HepG2 (cell line): ENCODE results near the gene ITPR1. TPM values are rescaled to one million over a fixed set of nuclear protein-coding genes. Genes with fewer than 3 reads are reported as not detected.

Source experiments
- ATAC-seq: fragments of 200-7000 bp; cut with Tn5 transposase; 3 replicates; pipeline ENCODE4 v1.9.1; 2020; ENCODE audit warnings: mild to moderate bottlenecking, moderate library complexity
- BruUV-seq: library from RNA; stranded (reverse); fragments of 400-500 nt; replicated peaks from 2 replicates; lab custom pipeline; 2021; lab: Mats Ljungman, UMichigan
- CTCF ChIA-PET: fragments of 300-600 bp; formaldehyde crosslinking; extraction: SDS; loops from one replicate; lab custom pipeline; 2021; ENCODE audit warnings: low total read pairs, inconsistent platforms, low intra/inter-chr PET ratio; lab: Yijun Ruan, JAX
- POLR2A ChIA-PET: fragments of 350-600 bp; sonication (Branson Sonifier 250); formaldehyde crosslinking; loops from one replicate; lab custom pipeline; 2020; ENCODE audit warnings: antibody characterized with exemption, inconsistent platforms; lab: Yijun Ruan, JAX
- DNase-seq: peaks from one replicate; pipeline ENCODE4 v3.0.0-alpha.2; 2015; ENCODE audit warnings: low spot score
- FAIRE-seq: peaks from 3 replicates; lab custom pipeline; 2011; peaks lifted over from hg19 to GRCh38; lab: Jason Lieb, UNC
- H2AFZ ChIP-seq: one replicate; pipeline ENCODE4 v1.6.1; 2011; ENCODE audit warnings: low read length, inconsistent platforms
- H3K27ac ChIP-seq: fragments of 300-600 bp; 3 replicates; pipeline ENCODE4 v1.8.0; 2011; ENCODE audit warnings: mixed run types, mild to moderate bottlenecking, mixed read lengths, low read length, inconsistent platforms; ENCODE audit not compliant: insufficient read depth; ENCODE audit errors: extremely low read length
- H3K27me3 ChIP-seq, 2 experiments: fragments of 200-600 bp in 1 of 2; 2 replicates in 1 of 2; 3 replicates in 1 of 2; pipeline versions ENCODE4 v1.6.0 to v1.8.0; 2011; ENCODE audit warnings: low read length in 2 of 2, mild to moderate bottlenecking in 2 of 2, moderate library complexity in 2 of 2, inconsistent platforms in 1 of 2; ENCODE audit not compliant: insufficient read depth in 2 of 2, control insufficient read depth in 1 of 2
- H3K36me3 ChIP-seq, 2 experiments: fragments of 200-600 bp in 1 of 2; replicated peaks in 1 of 2; 2 replicates in 1 of 2; 3 replicates in 1 of 2; pipeline versions ENCODE4 v1.5.1 to v1.8.0; 2011; ENCODE audit warnings: low read length in 2 of 2, inconsistent platforms in 1 of 2; ENCODE audit not compliant: insufficient read depth in 2 of 2, control insufficient read depth in 1 of 2
- H3K4me1 ChIP-seq: 2 replicates; pipeline ENCODE4 v1.5.1; 2012; ENCODE audit warnings: low read length, inconsistent platforms; ENCODE audit not compliant: insufficient read depth
- H3K4me2 ChIP-seq: 2 replicates; pipeline ENCODE4 v1.6.0; 2011; ENCODE audit warnings: low read depth, low read length, inconsistent platforms
- H3K4me3 ChIP-seq, 3 experiments: fragments of 200-600 bp in 1 of 3; sonication (generic), shearing (Covaris generic) in 1 of 3; replicated peaks in 1 of 3; 2 replicates each; pipeline ENCODE4 v1.5.1; 2011 to 2016; ENCODE audit warnings: low read length in 3 of 3, inconsistent platforms in 2 of 3, low read depth in 2 of 3, mild to moderate bottlenecking in 2 of 3, control low read depth in 1 of 3, mixed read lengths in 1 of 3; ENCODE audit not compliant: insufficient read depth in 1 of 3
- H3K79me2 ChIP-seq: one replicate; pipeline ENCODE4 v1.6.1; 2011; ENCODE audit warnings: low read length, inconsistent platforms; ENCODE audit not compliant: insufficient read depth
- H3K9ac ChIP-seq: 2 replicates; pipeline ENCODE4 v1.6.0; 2011; ENCODE audit warnings: mild to moderate bottlenecking, low read depth, low read length, inconsistent platforms; ENCODE audit not compliant: insufficient read depth
- H3K9me3 ChIP-seq: 2 replicates; pipeline ENCODE4 v1.5.1; 2012; ENCODE audit warnings: mild to moderate bottlenecking, low read length
- H4K20me1 ChIP-seq: 2 replicates; pipeline ENCODE4 v1.6.0; 2011; ENCODE audit warnings: inconsistent platforms, mild to moderate bottlenecking, low read length, moderate library complexity; ENCODE audit not compliant: insufficient read depth
- ARID5B ChIP-seq: IDR thresholded peaks from 2 replicates; pipeline ENCODE4 v1.4.0; 2020; ENCODE audit warnings: mild to moderate bottlenecking, missing genetic modification reagents
- CEBPB ChIP-seq: IDR thresholded peaks from 2 replicates; pipeline ENCODE4 v1.6.1; 2011; ENCODE audit warnings: low read depth, low read length, improper control_type of control experiment, borderline replicate concordance
- FOSL1 ChIP-seq: sonication (generic); formaldehyde crosslinking; IDR thresholded peaks from 2 replicates; pipeline ENCODE4 v1.9.0; 2021; ENCODE audit warnings: missing genetic modification reagents, borderline replicate concordance
- HHEX ChIP-seq: IDR thresholded peaks from 2 replicates; pipeline ENCODE4 v1.6.1; 2016; ENCODE audit warnings: control low read depth
- JUNB ChIP-seq: sonication (generic); formaldehyde crosslinking; IDR thresholded peaks from 2 replicates; pipeline ENCODE4 v1.8.0; 2022; ENCODE audit warnings: missing genetic modification reagents, mild to moderate bottlenecking, borderline replicate concordance
- LBX2 ChIP-seq: sonication (generic); formaldehyde crosslinking; IDR thresholded peaks from 2 replicates; pipeline ENCODE4 v1.5.0; 2020; ENCODE audit warnings: missing genetic modification reagents, mild to moderate bottlenecking, borderline replicate concordance
- MTERF4 ChIP-seq: sonication (generic); formaldehyde crosslinking; IDR thresholded peaks from 2 replicates; pipeline ENCODE4 v1.8.0; 2023; ENCODE audit warnings: mild to moderate bottlenecking, missing genetic modification reagents
- NFYB ChIP-seq: sonication (generic); formaldehyde crosslinking; IDR thresholded peaks from 2 replicates; pipeline ENCODE4 v1.4.0; 2020; ENCODE audit warnings: missing genetic modification reagents
- NPAS2 ChIP-seq: sonication (generic); formaldehyde crosslinking; IDR thresholded peaks from 2 replicates; pipeline ENCODE4 v1.8.0; 2022; ENCODE audit warnings: mild to moderate bottlenecking, missing genetic modification reagents, borderline replicate concordance
- PRDM4 ChIP-seq: sonication (generic); formaldehyde crosslinking; IDR thresholded peaks from 2 replicates; pipeline ENCODE4 v1.9.0; 2021; ENCODE audit warnings: missing genetic modification reagents, borderline replicate concordance
- TOE1 ChIP-seq: sonication (generic); formaldehyde crosslinking; IDR thresholded peaks from 2 replicates; pipeline ENCODE4 v1.4.0; 2020; ENCODE audit warnings: mild to moderate bottlenecking, missing genetic modification reagents
- TRIM22 ChIP-seq: fragments of 450-650 bp; IDR thresholded peaks from 2 replicates; pipeline ENCODE4 v1.6.1; 2017
- ZNF605 ChIP-seq: sonication (generic); formaldehyde crosslinking; IDR thresholded peaks from 2 replicates; pipeline ENCODE4 v1.8.0; 2022; ENCODE audit warnings: mild to moderate bottlenecking, missing genetic modification reagents
- ZNF770 ChIP-seq: sonication (generic); formaldehyde crosslinking; IDR thresholded peaks from 2 replicates; pipeline ENCODE4 v1.5.0; 2020; ENCODE audit warnings: mild to moderate bottlenecking, missing genetic modification reagents
- WGBS: methylation state at CpG from one replicate; pipeline ENCODE4 v1.1.6; 2017; ENCODE audit warnings: low lambda C conversion rate; 5-methylcytosine and 5-hydroxymethylcytosine counted together
- in situ Hi-C: cut with HindIII; loops from 2 replicates; pipeline ENCODE4 v1.10.0; 2017; ENCODE audit warnings: low pct_unique_long_range_greater_than_20kb; ENCODE audit not compliant: extremely low pct_ligation_motif_present
- intact Hi-C: fragments of 100-400 bp; cut with micrococcal nuclease; formaldehyde crosslinking; loops from one replicate; pipeline ENCODE4 v1.10.0; 2022; ENCODE audit not compliant: unreplicated experiment
- polyA plus RNA-seq, 8 experiments: library from polyadenylated mRNA; depleted of rRNA in 3 of 8; stranded (reverse) in 7 of 8; unstranded in 1 of 8; fragments of >200 nt; fragmentation: Illumina TruSeq in 4 of 8; extraction: Trizol in 4 of 8; gene quantifications; 2 replicates each; pipeline versions ENCODE4 v1.2.1 to v1.2.3, GENCODE V29; 2011 to 2016; ENCODE audit warnings: low read depth in 4 of 8, missing spikeins in 1 of 8, mixed read lengths in 1 of 8; ENCODE audit not compliant: insufficient read depth in 1 of 8
- total RNA-seq, 5 experiments: library from RNA; depleted of rRNA; stranded (reverse); fragments of >200 nt; fragmentation: Illumina TruSeq; extraction: Trizol; gene quantifications; 2 replicates each; pipeline ENCODE4 v1.2.3, GENCODE V29; 2016; ENCODE audit warnings: low read depth in 1 of 5

Gene ITPR1
- total and polyA plus RNA-seq, 2 of the 13 experiments (the other 11 are each of a cell fraction or from before 2014, with no cell fraction given): 10.0 to 11.4 TPM

DNA sequence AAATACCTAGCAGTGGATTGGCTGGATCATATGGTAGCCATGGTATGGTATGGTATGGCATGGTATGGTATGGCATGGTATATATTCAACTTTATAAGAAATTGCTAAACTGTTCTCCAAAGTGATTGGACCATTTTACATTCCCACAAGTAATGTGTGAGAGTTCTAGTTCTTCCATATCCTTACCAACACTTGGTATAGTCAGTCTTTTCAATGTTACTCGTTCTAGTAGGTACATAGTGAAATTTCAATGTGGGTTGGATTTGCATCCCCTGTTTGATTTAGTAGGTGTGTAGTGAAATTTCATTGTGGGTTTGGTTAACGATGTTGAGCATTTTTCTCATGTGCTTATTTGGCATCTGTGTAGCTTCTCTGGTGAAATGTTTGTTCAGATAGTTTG, 154.3 kb downstream of the ITPR1 start:
- no peaks in the 10 kb centered on the region for H3K9me3 ChIP-seq
- H2AFZ ChIP-seq: no peak overlapping the region
- no peaks in the 10 kb centered on the region for H3K4me1 ChIP-seq
- H3K27ac ChIP-seq: no peak overlapping the region
- H3K4me3 ChIP-seq: no peak overlapping the region
- H3K9ac ChIP-seq: no peak overlapping the region
- no peaks in the 10 kb centered on the region for H3K79me2 ChIP-seq
- CTCF ChIA-PET: no interaction called here
- FAIRE-seq (no peak), ATAC-seq (no peak), DNase-seq (no peak)
- H4K20me1 ChIP-seq: no peaks in the 10 kb centered on the region
- BruUV-seq: no TSS peak
- POLR2A ChIA-PET: no interaction called here
- 91% methylated on average over 2 of the region's 2 CpGs for WGBS
- H3K36me3 ChIP-seq: peaks cover 0 to 18% of the 10 kb centered on the region in 2 experiments; a peak in 3 of 5 replicates
- intact Hi-C loops: no loop called here
- no peaks in the 10 kb centered on the region for H3K27me3 ChIP-seq
- H3K4me2 ChIP-seq: no peak overlapping the region
- in situ Hi-C loops: no loop called here
- no peak for TF ChIP-seq JUNB
- no peak for TF ChIP-seq LBX2 (CRISPR knock-in tag)
- no peak for TF ChIP-seq CEBPB
- no peak for TF ChIP-seq NPAS2 (CRISPR knock-in tag)
- TF ChIP-seq FOSL1 (CRISPR knock-in tag): no peak
- no peak for TF ChIP-seq ZNF605 (CRISPR knock-in tag)
- no peak for TF ChIP-seq MTERF4 (CRISPR knock-in tag)
- no peak for TF ChIP-seq ARID5B
- TF ChIP-seq PRDM4 (CRISPR knock-in tag): no peak
- TF ChIP-seq TOE1: no peak
- no peak for TF ChIP-seq TRIM22
- no peak for TF ChIP-seq NFYB (CRISPR knock-in tag)
- TF ChIP-seq ZNF770 (CRISPR knock-in tag): no peak
- no peak for TF ChIP-seq HHEX (CRISPR knock-in tag)
